AG09319 (cell line): ENCODE data around the gene XYLT1.

ENCODE experiments used
- DNase-seq: peaks from one replicate; pipeline ENCODE4 v3.0.0-alpha.2; 2010; ENCODE audit warnings: low read depth; ENCODE audit errors: extremely low read depth
- TF ChIP-seq, protein P1 (sequence below): IDR thresholded peaks from 2 replicates; pipeline ENCODE4 v1.5.1; 2011; ENCODE audit warnings: low read depth, mild to moderate bottlenecking, inconsistent platforms, low read length, moderate library complexity

The XYLT1 gene

DNA sequence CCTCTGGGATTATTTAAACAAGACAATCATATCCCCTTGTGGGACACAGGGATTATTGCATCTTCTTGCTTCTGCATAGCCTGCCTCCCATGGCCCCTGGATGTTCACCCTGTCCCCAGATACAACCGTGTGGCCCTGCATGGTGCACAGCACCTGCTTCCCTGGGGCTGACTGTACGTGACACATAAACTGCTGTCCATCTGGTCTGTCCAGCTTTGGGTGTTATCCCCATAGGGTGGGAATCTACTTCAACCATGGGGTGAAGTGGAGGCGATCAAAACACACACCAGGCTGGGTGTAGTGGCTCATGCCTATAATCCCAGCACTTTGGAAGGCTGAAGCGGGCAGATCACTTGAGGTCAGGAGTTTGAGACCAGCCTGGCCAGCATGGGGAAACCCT, 138.8 kb downstream of the XYLT1 start:
- DNase-seq: no peak

DNA sequence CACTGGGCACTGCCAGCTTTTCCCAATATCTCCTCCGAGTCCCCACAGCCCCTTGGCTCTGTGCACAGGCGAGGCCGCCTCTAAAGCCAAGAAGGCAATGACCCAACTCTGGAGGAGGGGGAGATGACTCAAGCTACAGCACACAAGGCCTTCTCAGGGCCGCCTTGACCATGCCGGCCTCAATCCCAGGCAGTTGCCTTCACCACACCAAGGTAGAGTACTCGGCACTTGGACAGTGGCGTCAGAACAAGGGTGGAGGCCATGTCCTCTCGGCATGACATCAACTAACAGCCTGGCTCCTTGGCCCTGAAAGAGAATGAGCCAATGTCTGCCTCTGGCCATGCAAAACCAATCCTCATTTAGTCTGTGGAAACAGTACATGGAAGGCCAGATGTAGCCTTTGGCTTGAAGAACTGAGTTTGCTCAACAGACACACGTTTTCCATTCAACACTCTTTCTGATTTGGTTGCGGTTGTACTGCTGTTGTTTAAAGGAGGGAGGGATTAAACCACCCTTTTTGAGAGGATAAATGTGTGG, 139.6 kb downstream of the XYLT1 start:
- DNase-seq: peak; percentile 63
- TF ChIP-seq, protein P1, sequence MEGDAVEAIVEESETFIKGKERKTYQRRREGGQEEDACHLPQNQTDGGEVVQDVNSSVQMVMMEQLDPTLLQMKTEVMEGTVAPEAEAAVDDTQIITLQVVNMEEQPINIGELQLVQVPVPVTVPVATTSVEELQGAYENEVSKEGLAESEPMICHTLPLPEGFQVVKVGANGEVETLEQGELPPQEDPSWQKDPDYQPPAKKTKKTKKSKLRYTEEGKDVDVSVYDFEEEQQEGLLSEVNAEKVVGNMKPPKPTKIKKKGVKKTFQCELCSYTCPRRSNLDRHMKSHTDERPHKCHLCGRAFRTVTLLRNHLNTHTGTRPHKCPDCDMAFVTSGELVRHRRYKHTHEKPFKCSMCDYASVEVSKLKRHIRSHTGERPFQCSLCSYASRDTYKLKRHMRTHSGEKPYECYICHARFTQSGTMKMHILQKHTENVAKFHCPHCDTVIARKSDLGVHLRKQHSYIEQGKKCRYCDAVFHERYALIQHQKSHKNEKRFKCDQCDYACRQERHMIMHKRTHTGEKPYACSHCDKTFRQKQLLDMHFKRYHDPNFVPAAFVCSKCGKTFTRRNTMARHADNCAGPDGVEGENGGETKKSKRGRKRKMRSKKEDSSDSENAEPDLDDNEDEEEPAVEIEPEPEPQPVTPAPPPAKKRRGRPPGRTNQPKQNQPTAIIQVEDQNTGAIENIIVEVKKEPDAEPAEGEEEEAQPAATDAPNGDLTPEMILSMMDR: no peak

More for the DNA sequence above, 138.8 kb downstream of the XYLT1 start:
- TF ChIP-seq, protein P1: no peak

DNA sequence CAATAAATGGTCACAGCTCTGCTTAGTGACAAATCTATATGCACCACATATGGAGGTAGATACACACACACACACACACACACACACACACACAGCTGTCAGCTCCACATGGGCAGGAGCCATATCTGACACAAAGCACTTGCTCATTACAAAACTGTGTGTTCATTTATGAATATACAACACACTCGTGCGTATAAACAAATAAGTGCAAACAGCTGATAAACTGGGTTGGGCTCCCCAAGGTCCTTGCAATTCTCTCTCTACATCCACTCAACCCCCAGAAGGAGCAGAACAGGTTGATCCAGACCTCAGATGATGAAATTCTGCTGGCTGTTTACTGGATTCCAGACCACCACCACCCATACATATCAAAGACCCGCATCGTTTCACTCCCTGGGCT, 140.7 kb downstream of the XYLT1 start:
- no peak for DNase-seq
- TF ChIP-seq, protein P1: no peak

DNA sequence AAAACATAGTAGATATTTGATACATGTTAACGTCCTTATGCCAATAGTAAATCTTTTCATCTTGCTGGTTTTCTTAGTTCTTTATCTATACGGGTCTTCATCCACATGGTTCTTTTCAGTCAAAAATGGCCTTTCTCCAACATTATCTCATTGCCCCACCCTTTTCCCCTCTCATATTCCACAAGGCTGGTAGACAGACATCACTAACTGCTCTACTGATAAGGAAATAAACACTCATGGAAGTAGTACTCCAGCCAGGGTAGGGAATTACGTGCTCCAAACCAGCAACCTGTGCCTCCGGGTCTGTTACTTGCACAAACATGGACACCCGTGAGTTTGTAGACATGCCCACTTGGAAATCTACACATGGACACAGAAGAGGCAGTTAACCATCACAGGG, 141.4 kb downstream of the XYLT1 start:
- TF ChIP-seq, protein P1: no peak
- DNase-seq: no peak

DNA sequence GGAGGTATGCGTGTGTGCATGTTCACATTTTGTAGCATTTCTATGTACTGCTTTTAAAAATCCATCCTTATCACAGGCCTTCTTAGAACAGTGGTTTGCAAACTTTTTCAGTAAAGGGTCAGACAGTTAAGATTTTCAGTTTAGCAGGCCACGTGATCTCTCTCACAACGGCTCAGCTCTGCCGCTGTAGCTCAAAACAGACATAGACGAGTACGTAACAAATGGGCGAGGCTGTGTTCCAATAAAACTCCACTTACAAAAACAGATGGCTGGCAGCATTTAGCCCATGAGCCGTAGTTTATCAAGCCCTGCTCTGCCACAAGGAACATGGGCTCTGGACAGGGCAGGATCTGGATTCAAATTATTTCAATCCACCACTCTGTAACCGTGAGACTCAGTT, 141.8 kb downstream of the XYLT1 start:
- no peak for DNase-seq
- TF ChIP-seq, protein P1: no peak

DNA sequence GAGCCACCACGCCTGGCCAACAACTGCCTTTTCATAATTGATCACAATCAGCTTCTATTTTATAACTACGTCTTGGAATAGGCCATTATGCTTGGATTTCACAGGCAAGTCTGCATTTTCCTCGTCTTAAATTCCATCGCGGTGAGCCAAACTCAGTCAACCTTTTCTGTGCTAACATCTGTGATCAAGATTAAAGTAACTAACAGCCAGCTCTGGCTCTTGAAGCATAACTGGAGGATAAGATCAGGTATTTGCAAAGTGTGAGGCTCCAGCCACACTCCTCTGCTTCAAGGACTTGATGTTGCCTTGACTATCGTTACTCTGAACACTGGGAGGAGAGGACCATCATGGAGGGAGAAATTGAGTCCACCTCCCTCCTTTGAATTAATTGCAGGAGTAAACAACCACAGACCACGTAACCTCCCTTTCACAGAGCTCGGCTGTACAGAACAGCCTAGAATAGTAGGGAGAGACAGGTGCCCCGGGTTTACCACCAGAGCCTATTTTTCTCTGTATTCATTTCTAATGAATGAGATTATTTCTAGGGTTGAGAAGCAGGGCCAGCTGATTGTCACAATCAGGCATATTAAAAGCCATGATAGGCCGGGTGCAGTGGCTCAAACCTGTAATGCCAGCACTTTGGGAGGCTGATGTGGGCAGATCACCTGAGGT, 143.0 kb downstream of the XYLT1 start:
- TF ChIP-seq, protein P1: no peak
- DNase-seq: no peak

DNA sequence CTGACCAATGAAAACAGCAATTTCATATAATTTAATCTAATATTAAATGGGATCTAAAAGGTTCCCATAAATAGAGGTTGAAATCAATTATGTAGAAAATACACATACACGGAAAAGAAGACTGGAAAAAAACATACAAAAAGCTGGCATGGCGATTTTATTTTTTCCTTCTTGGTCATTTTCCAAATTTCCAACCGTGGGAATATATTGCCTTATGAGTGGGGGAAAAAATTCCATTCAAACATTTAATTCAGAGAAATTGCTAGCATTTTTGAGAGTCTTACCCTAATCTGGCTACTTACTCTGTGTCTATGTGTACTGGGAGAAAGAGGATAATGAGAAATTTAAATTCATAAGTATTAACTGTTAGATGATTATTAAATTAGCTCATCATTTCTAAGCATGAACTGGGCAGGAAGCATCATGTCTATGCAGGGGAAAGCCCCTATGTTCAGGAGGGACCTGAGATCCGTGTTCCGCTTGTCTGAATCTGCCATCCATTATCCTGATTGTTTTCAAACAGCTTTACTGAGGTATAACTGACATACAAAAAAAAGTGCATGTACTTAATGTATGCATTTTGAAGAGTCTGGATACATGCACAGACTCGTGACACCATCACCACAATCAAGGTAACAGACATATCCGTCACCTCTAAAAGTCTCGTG, 145.2 kb downstream of the XYLT1 start:
- TF ChIP-seq, protein P1: no peak
- no peak for DNase-seq
